Measurements from ENCODE around the gene SLC24A4. TPM values are rescaled to one million over a fixed set of nuclear protein-coding genes. Genes with fewer than 3 reads are reported as not detected.

SLC24A4 gene
- total and polyA plus RNA-seq, 2 experiments from 2014 or later, result 0.46 to 0.50 TPM

DNA sequence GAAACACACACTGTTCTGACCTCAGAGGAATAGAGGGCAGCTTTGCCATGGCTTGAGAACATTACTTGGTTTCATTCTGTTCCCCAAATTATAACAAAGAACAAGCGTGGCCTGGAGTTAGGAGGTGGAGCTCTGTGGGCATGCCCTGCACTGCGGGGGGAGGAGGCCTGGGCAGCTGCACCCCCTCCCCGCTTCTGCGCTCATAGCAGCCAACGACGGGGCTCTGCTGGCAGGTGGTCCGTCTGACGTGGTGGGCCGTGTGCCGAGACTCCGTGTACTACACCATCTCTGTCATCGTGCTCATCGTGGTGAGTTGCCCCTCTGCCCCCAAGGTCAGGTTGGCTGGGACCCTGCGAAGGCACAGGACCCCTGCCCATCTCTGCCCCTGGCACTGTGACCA is 120.2 kb downstream of the SLC24A4 start:
- Histone ChIP-seq H3K27ac (no peak overlapping the region), H2AFZ (no peak overlapping the region)
- 93% methylated on average over 14 of the region's 14 CpGs for WGBS (ENCODE audit: low lambda C conversion rate, missing lambda C conversion rate)

DNA sequence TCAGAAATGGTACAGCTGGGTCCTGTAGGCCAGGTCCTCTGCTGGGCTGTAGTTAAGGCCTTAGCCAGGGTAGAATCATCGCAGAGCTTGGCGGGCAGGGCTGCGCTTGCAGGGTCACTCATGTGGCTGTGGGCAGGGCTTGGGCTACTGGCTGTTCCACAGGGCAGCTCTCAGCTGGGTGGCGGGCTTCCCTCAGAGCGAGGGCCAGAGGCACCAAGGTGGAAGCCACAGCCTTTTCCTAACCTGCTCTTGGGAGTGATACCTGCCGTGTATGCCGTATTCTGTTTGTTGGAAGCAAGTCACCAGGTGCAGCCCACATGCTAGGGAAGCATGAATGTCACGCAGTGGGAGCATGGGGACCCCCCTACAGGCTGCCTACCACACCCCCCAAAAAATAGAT is 120.8 kb downstream of the SLC24A4 start:
- no peak overlapping the region for H2AFZ ChIP-seq
- no peak for DNase-seq (ENCODE audit: low spot score)
- no peaks in the 10 kb centered on the region for H3K79me2 ChIP-seq
- H3K36me3 ChIP-seq (replicated peaks; ENCODE audit: insufficient read depth, low read depth), result no peaks in the 10 kb centered on the region
- no peak overlapping the region for H3K4me3 ChIP-seq
- no peaks in the 10 kb centered on the region for H3K9me2 ChIP-seq (replicated peaks; ENCODE audit: insufficient read depth)
- no peaks in the 10 kb centered on the region for H3K27me3 ChIP-seq
- H3K9me3 ChIP-seq (ENCODE audit: low read depth), result no peaks in the 10 kb centered on the region
- H3K27ac ChIP-seq, result no peak overlapping the region
- no peaks in the 10 kb centered on the region for H4K20me1 ChIP-seq (ENCODE audit: insufficient read depth, poor library complexity, severe bottlenecking)
- no peak overlapping the region for H3K4me2 ChIP-seq
- H3K4me1 ChIP-seq (ENCODE audit: insufficient read depth), result no peaks in the 10 kb centered on the region
- 95% methylated on average over 8 of the region's 8 CpGs for WGBS (ENCODE audit: low lambda C conversion rate, missing lambda C conversion rate)
- TF ChIP-seq, protein P1, sequence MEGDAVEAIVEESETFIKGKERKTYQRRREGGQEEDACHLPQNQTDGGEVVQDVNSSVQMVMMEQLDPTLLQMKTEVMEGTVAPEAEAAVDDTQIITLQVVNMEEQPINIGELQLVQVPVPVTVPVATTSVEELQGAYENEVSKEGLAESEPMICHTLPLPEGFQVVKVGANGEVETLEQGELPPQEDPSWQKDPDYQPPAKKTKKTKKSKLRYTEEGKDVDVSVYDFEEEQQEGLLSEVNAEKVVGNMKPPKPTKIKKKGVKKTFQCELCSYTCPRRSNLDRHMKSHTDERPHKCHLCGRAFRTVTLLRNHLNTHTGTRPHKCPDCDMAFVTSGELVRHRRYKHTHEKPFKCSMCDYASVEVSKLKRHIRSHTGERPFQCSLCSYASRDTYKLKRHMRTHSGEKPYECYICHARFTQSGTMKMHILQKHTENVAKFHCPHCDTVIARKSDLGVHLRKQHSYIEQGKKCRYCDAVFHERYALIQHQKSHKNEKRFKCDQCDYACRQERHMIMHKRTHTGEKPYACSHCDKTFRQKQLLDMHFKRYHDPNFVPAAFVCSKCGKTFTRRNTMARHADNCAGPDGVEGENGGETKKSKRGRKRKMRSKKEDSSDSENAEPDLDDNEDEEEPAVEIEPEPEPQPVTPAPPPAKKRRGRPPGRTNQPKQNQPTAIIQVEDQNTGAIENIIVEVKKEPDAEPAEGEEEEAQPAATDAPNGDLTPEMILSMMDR (IDR thresholded peaks at IDR 0.05; ENCODE audit: poor library complexity), result no peak
- TF ChIP-seq EZH2phosphoT487 (IDR thresholded peaks at IDR 0.05; ENCODE audit: low read depth, severe bottlenecking, unreplicated experiment) (no peak), EZH2 (IDR thresholded peaks at IDR 0.05; ENCODE audit: borderline replicate concordance) (no peak)

More for the DNA sequence above, 120.2 kb downstream of the SLC24A4 start:
- no peak for DNase-seq (ENCODE audit: low spot score)
- TF ChIP-seq, protein P1 (IDR thresholded peaks at IDR 0.05; ENCODE audit: poor library complexity), result no peak
- TF ChIP-seq EZH2 (IDR thresholded peaks at IDR 0.05; ENCODE audit: borderline replicate concordance), result no peak
- TF ChIP-seq EZH2phosphoT487 (IDR thresholded peaks at IDR 0.05; ENCODE audit: low read depth, severe bottlenecking, unreplicated experiment), result no peak
- Histone ChIP-seq H3K79me2 (no peaks in the 10 kb centered on the region), H3K36me3 (replicated peaks; ENCODE audit: insufficient read depth, low read depth) (no peaks in the 10 kb centered on the region), H3K9me3 (ENCODE audit: low read depth) (no peaks in the 10 kb centered on the region), H3K4me3 (no peak overlapping the region), H3K9me2 (replicated peaks; ENCODE audit: insufficient read depth) (no peaks in the 10 kb centered on the region), H3K4me2 (no peak overlapping the region), H4K20me1 (ENCODE audit: insufficient read depth, poor library complexity, severe bottlenecking) (no peaks in the 10 kb centered on the region), H3K27me3 (no peaks in the 10 kb centered on the region), H3K4me1 (ENCODE audit: insufficient read depth) (no peaks in the 10 kb centered on the region)

DNA sequence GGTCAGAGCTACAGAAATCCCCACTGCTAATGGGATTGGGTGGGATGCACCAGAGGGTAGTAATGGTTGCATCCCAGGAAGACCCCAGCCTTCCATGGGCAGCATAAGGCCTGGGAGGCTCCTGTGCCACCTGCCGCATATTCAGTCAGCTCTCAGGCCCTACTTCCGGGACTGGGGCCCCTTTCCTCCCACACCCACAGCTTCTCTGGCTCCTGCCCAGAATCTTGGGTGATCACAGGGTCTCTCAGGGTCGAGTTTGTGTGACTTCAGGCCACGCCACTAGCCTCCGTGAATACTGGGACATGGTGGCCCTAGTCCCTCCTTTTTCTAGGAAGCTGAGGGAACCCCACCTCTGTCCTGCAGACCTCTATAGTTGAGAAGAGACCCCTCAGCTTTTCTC is 123.8 kb downstream of the SLC24A4 start:
- Histone ChIP-seq H4K20me1 (ENCODE audit: insufficient read depth, poor library complexity, severe bottlenecking) (no peaks in the 10 kb centered on the region), H3K79me2 (no peaks in the 10 kb centered on the region), H3K4me3 (no peak overlapping the region), H3K9me3 (ENCODE audit: low read depth) (no peaks in the 10 kb centered on the region), H3K27me3 (no peaks in the 10 kb centered on the region), H3K9me2 (replicated peaks; ENCODE audit: insufficient read depth) (no peaks in the 10 kb centered on the region), H3K36me3 (replicated peaks; ENCODE audit: insufficient read depth, low read depth) (no peaks in the 10 kb centered on the region), H3K27ac (no peak overlapping the region), H3K4me1 (ENCODE audit: insufficient read depth) (no peaks in the 10 kb centered on the region), H2AFZ (no peak overlapping the region), H3K4me2 (no peak overlapping the region)
- TF ChIP-seq, protein P1 (IDR thresholded peaks at IDR 0.05; ENCODE audit: poor library complexity), result no peak
- TF ChIP-seq EZH2phosphoT487 (IDR thresholded peaks at IDR 0.05; ENCODE audit: low read depth, severe bottlenecking, unreplicated experiment) (no peak), EZH2 (IDR thresholded peaks at IDR 0.05; ENCODE audit: borderline replicate concordance) (no peak)
- no peak for DNase-seq (ENCODE audit: low spot score)
- 90% methylated on average over 5 of the region's 5 CpGs for WGBS (ENCODE audit: low lambda C conversion rate, missing lambda C conversion rate)

All from hepatocyte (in vitro differentiated cells).